ENCODE results near the gene SAMHD1.
"Not testable (repeated sequence)": the region's sequence is repeated elsewhere in the genome, so short reads cannot be mapped to it uniquely, and the experiment has no call there.

SAMHD1 gene

GRCh38 chr20:36917240-36917639 is 34.3 kb downstream of the SAMHD1 start:
- CTCF ChIA-PET = interaction anchor here (1.2 kb wide), 1 partner anchor 107 kb away, joined by 3 read pairs; no protein-coding TSS in a partner anchor
- no peak for DNase-seq
- Mint-ChIP-seq H3K4me1 (peaks cover 4% of the 10 kb centered on the region), H3K9me3 (no peaks in the 10 kb centered on the region), H3K27me3 (no peaks in the 10 kb centered on the region), H3K4me3 (no peak overlapping the region), H3K27ac (no peak overlapping the region), H3K36me3 (peaks cover 36% of the 10 kb centered on the region)

DNA sequence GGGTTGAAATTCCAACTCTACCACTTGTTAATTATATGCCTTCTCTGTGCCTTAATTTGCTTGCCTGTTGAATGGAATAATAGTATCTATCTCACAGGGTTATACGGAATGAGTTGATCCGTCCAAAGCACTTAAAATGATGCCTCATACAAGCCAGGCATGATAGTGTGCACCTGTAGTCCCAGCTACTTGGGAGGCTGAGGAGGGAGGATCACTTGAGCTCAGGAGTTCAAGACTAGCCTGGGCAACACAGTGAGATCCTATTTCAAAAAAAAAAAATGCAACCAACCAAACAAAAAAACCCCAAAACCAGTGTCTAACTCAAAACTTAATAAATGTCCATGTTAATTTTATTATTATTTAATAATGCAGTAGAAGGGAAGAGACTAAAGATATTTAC is 35.3 kb downstream of the SAMHD1 start:
- peaks cover 4% of the 10 kb centered on the region for H3K4me1 Mint-ChIP-seq
- CTCF ChIA-PET = no interaction called here
- H3K36me3 Mint-ChIP-seq = peaks cover 41% of the 10 kb centered on the region
- H3K4me3 Mint-ChIP-seq = no peak overlapping the region
- H3K9me3 Mint-ChIP-seq = no peaks in the 10 kb centered on the region
- H3K27ac Mint-ChIP-seq = no peak overlapping the region
- H3K27me3 Mint-ChIP-seq = no peaks in the 10 kb centered on the region
- DNase-seq = no peak

DNA sequence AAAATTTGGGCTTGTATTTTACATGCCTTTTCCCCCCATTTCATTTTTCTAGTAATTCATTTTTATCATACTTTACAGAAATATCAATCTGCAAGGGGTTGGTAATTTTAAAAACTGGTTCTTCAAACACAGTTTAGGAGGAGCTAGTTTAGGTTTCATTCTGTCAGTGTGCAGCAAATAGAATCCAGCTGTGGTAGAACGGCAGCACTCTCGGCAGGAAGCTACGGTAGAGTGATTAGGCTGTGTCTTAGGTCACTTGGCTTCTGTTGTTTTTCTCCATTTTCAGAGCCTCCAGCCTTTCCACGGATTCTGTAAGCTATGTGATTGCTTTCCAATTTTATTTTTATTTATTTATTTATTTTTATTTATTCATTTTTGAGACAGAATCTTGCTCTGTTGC is 42.9 kb downstream of the SAMHD1 start:
- CTCF ChIA-PET = no interaction called here

GRCh38 chr20:36906086-36906485 is 45.4 kb downstream of the SAMHD1 start:
- CTCF ChIA-PET, H3K9me3 Mint-ChIP-seq: not testable (repeated sequence)

More for the DNA sequence above, 42.9 kb downstream of the SAMHD1 start:
- H3K27me3 Mint-ChIP-seq = no peaks in the 10 kb centered on the region
- H3K4me3 Mint-ChIP-seq = no peak overlapping the region
- no peaks in the 10 kb centered on the region for H3K9me3 Mint-ChIP-seq
- DNase-seq = no peak
- peaks cover 50% of the 10 kb centered on the region for H3K36me3 Mint-ChIP-seq
- peaks cover 22% of the 10 kb centered on the region for H3K4me1 Mint-ChIP-seq
- H3K27ac Mint-ChIP-seq = no peak overlapping the region

DNA sequence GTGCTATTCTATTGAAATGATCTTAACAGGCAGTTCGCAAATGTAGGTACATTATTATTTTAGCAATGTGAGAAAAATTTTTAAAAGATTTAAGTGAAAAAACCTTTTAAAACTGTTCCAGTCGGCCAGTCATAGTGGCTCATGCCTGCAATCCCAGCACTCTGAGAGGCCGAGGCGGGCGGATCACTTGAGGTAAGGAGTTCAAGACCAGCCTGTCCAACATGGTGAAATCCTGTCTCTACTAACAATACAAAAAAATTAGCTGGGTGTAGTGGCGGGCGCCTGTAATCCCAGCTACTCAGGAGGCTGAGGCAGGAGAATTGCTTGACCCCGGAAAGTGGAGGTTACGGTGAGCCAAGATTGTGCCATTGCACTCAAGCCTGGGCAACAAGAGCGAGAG is 45.9 kb downstream of the SAMHD1 start:
- Mint-ChIP-seq H3K4me1 (peaks cover 23% of the 10 kb centered on the region), H3K36me3 (peaks cover 53% of the 10 kb centered on the region)
- H3K27ac Mint-ChIP-seq, H3K4me3 Mint-ChIP-seq, DNase-seq, CTCF ChIA-PET, H3K9me3 Mint-ChIP-seq, H3K27me3 Mint-ChIP-seq: not testable (repeated sequence)

More at GRCh38 chr20:36906086-36906485, 45.4 kb downstream of the SAMHD1 start:
- H3K4me3 Mint-ChIP-seq, DNase-seq, H3K27me3 Mint-ChIP-seq, H3K27ac Mint-ChIP-seq: not testable (repeated sequence)
- H3K4me1 Mint-ChIP-seq = peaks cover 23% of the 10 kb centered on the region
- H3K36me3 Mint-ChIP-seq = peaks cover 50% of the 10 kb centered on the region

DNA sequence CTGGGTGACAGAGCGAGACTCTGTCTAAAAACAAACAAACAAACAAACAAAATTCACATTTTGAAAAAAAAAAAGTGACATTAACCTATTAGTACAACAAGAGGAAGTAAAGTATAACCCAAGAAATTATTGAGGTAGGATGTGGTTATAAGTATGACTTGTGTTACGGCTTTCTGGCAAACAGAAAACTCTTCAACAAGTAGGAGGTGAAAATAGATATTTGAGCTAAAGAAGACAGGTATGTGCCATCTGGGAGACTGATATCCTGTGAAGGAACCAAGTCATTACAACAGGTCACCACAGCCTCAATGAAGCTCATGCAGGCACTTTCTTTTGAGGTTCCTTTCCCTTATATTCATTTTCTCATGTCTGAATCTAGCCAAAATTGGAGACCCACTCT is 46.8 kb downstream of the SAMHD1 start:
- Mint-ChIP-seq H3K27ac (peak overlapping the region; percentile 15), H3K27me3 (no peaks in the 10 kb centered on the region), H3K4me1 (peaks cover 23% of the 10 kb centered on the region), H3K36me3 (peaks cover 51% of the 10 kb centered on the region), H3K9me3 (no peaks in the 10 kb centered on the region), H3K4me3 (no peak overlapping the region)
- no peak for DNase-seq
- CTCF ChIA-PET = interaction anchor here (1.3 kb wide), 1 partner anchor 16 kb away, joined by 4 read pairs; no protein-coding TSS in a partner anchor

GRCh38 chr20:36895036-36895435 is 56.5 kb downstream of the SAMHD1 start:
- Mint-ChIP-seq H3K4me1 (peaks cover 2% of the 10 kb centered on the region), H3K9me3 (no peaks in the 10 kb centered on the region), H3K4me3 (no peak overlapping the region), H3K27me3 (no peaks in the 10 kb centered on the region), H3K36me3 (peaks cover 67% of the 10 kb centered on the region), H3K27ac (peak overlapping the region; percentile 75)
- no peak for DNase-seq
- CTCF ChIA-PET = interaction anchor here (1.2 kb wide), 1 partner anchor 8 kb away, joined by 3 read pairs; no protein-coding TSS in a partner anchor

DNA sequence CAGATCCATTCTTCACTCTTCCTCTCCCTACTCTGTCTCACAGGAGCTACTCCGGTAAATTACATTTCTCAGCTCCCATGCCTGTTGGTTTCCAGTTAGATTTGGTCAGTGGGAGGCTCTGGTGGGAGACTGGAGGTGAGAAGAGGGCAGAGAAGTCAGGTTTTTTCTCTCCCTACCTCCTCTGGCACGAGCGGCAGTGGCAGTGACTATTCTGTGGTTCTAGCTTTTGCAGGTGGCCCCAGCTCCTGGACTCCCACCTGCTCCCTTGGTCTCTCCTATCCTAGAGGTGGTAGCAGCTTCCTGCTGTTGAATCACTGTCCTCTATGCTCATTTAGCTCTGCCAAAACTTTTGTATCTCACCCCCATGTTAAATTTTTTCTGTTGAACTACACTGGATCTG is 57.7 kb downstream of the SAMHD1 start:
- Mint-ChIP-seq H3K9me3 (no peaks in the 10 kb centered on the region), H3K4me1 (peaks cover 2% of the 10 kb centered on the region), H3K4me3 (no peak overlapping the region), H3K36me3 (peaks cover 69% of the 10 kb centered on the region), H3K27ac (peak overlapping the region; percentile 75), H3K27me3 (no peaks in the 10 kb centered on the region)
- DNase-seq = no peak
- CTCF ChIA-PET = interaction anchor here (1.5 kb wide), 1 partner anchor 85 kb away, joined by 4 read pairs; no protein-coding TSS in a partner anchor

DNA sequence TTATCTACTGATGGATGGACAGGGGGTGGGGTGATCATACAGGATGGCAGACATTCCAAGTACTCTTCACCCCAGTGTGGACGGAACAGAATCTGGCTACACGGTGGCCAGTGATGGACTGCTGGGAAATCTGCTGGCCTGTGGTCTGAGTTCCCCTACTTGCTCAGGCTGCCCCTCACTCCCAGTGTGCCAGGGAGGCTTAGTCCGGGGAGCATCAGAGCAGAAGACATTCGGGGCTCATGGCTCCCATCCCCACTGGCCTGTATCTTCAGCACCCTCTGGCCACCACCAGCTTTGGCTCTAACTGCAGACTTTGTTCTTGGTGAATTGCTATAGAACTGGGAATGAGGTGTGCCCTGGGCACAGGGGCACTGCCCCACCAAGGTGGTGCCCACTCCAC is 60.3 kb downstream of the SAMHD1 start:
- no peak overlapping the region for H3K27ac Mint-ChIP-seq
- H3K4me3 Mint-ChIP-seq = no peak overlapping the region
- CTCF ChIA-PET = no interaction called here

DNA sequence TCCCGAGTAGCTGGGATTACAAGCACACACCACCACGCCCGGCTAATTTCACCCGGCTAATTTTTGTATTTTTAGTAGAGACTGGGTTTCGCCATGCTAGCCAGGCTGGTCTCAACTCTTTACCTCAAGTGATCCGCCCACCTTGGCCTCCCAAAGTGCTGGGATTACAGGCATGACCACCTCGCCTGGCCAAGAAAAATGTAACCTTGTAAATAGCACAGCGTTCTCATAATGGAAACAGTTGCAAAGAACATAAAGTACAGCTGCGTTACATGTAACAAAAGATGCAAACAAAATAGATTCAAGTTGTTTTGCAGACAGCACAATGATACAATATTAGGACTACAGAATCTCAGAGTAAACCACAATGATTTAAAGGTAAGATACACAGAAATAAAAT is 60.9 kb downstream of the SAMHD1 start:
- Mint-ChIP-seq H3K36me3 (peaks cover 52% of the 10 kb centered on the region), H3K27ac (no peak overlapping the region), H3K9me3 (no peaks in the 10 kb centered on the region), H3K27me3 (no peaks in the 10 kb centered on the region), H3K4me1 (peaks cover 6% of the 10 kb centered on the region), H3K4me3 (no peak overlapping the region)
- CTCF ChIA-PET = no interaction called here
- DNase-seq = no peak

More for the DNA sequence above, 60.3 kb downstream of the SAMHD1 start:
- H3K27me3 Mint-ChIP-seq = no peaks in the 10 kb centered on the region
- H3K9me3 Mint-ChIP-seq = no peaks in the 10 kb centered on the region
- peaks cover 6% of the 10 kb centered on the region for H3K4me1 Mint-ChIP-seq
- DNase-seq = no peak
- H3K36me3 Mint-ChIP-seq = peaks cover 58% of the 10 kb centered on the region

DNA sequence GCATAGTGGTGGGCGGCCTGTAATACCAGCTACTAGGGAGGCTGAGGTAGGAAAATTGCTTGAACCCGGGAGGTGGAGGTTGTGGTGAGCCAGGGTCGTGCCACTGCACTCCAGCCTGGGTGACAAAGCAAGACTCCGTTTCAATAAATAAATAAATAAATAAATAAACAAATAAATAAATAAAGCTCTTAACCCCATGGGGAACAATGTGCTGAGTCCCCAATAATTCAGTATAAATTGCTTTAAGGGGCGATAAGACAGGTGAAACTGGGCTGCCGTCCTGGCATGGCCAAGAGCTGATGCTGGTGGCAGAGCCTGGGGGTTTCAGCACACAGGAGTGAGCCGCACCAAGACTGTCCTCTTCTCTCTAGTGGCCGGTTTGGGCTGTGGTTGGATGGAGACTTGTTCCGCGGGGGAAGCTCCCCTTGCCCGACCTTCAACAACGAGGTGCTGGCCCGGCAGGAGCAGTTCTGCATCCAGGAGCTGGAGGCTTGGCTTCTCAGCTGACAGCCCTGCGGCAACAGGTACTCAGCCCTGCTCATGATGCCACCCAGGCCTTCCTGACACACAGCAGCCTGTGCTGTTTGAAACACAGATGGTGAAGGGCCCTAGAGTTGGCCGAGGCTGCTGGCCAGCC is 62.5 kb downstream of the SAMHD1 start:
- no peaks in the 10 kb centered on the region for H3K27me3 Mint-ChIP-seq
- H3K27ac Mint-ChIP-seq = no peak overlapping the region
- no peak for DNase-seq
- H3K36me3 Mint-ChIP-seq = peaks cover 47% of the 10 kb centered on the region
- H3K4me1 Mint-ChIP-seq = peaks cover 6% of the 10 kb centered on the region
- no peaks in the 10 kb centered on the region for H3K9me3 Mint-ChIP-seq
- CTCF ChIA-PET = interaction anchor here (0.6 to 1.6 kb wide), 5 partner anchors 16 to 295 kb away, joined by 3 to 5 read pairs (median 4); no protein-coding TSS in a partner anchor
- H3K4me3 Mint-ChIP-seq = no peak overlapping the region

GRCh38 chr20:36887752-36888090 is 63.8 kb downstream of the SAMHD1 start:
- peak overlapping the region; percentile 22 for H3K27ac Mint-ChIP-seq
- DNase-seq = no peak
- CTCF ChIA-PET = no interaction called here
- H3K27me3 Mint-ChIP-seq = no peaks in the 10 kb centered on the region
- peaks cover 6% of the 10 kb centered on the region for H3K4me1 Mint-ChIP-seq
- peaks cover 36% of the 10 kb centered on the region for H3K36me3 Mint-ChIP-seq
- no peak overlapping the region for H3K4me3 Mint-ChIP-seq
- H3K9me3 Mint-ChIP-seq = no peaks in the 10 kb centered on the region

- no peak overlapping the region for H3K4me3 Mint-ChIP-seq
- peaks cover 31% of the 10 kb centered on the region for H3K36me3 Mint-ChIP-seq
- CTCF ChIA-PET = interaction anchor here (0.6 to 2.1 kb wide), 11 partner anchors 8 to 117 kb away, joined by 3 to 14 read pairs (median 4); no protein-coding TSS in a partner anchor
- H3K27me3 Mint-ChIP-seq = no peaks in the 10 kb centered on the region
- H3K4me1 Mint-ChIP-seq = peaks cover 6% of the 10 kb centered on the region
- H3K27ac Mint-ChIP-seq = peak overlapping the region; percentile 22
- no peaks in the 10 kb centered on the region for H3K9me3 Mint-ChIP-seq
- peak; percentile 87 for DNase-seq
These were observed 64.4 kb downstream of the SAMHD1 start for GRCh38 chr20:36886859-36887751.

DNA sequence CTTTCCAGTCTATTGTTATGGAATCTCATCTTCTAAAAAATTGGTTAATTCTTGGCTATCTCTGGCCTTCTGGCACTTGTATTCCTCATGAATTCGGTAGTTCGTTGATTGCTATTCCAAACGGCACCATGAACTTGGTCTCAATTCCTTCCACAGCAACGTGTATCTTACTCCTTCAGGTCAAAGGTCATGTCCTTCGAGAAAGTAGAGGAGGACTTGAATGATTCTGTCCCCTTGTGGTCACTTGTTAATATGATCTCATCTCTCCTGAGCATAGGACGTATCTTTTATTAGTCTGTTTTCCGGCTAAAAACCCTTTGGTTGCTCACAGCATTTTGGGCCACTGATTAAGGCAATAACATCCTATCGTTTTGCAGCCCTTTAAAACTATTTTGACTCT is 66.2 kb downstream of the SAMHD1 start:
- Mint-ChIP-seq H3K27me3 (no peaks in the 10 kb centered on the region), H3K4me3 (no peak overlapping the region), H3K4me1 (peaks cover 6% of the 10 kb centered on the region), H3K36me3 (peaks cover 22% of the 10 kb centered on the region), H3K27ac (peak overlapping the region; percentile 24), H3K9me3 (no peaks in the 10 kb centered on the region)
- no peak for DNase-seq
- CTCF ChIA-PET = interaction anchor here (0.7 to 2.1 kb wide), 2 partner anchors 55 to 77 kb away, joined by 6 to 14 read pairs; no protein-coding TSS in a partner anchor
